Effector memory CD4-positive, alpha-beta T cell (primary cell): Measurements from ENCODE around the gene GAS5.

ENCODE experiments used
- DNase-seq, 3 donors: peaks; one replicate each; pipeline ENCODE4 v3.0.0-alpha.2; 2020
- H3K27ac ChIP-seq: 2 replicates; pipeline ENCODE4 v1.7.0; 2013; ENCODE audit warnings: mild to moderate bottlenecking, low read length, moderate library complexity; ENCODE audit not compliant: insufficient read depth, poor library complexity, severe bottlenecking
- H3K27me3 ChIP-seq: replicated peaks from 2 replicates; pipeline ENCODE4 v1.7.0; 2013; ENCODE audit warnings: mild to moderate bottlenecking, low read length; ENCODE audit not compliant: insufficient read depth, control insufficient read depth, poor library complexity, severe bottlenecking
- H3K36me3 ChIP-seq: 2 replicates; pipeline ENCODE4 v1.7.0; 2013; ENCODE audit warnings: mild to moderate bottlenecking, low read length, moderate library complexity; ENCODE audit not compliant: control insufficient read depth, insufficient read depth
- H3K4me1 ChIP-seq: 2 replicates; pipeline ENCODE4 v1.7.0; 2013; ENCODE audit warnings: low read length, mild to moderate bottlenecking; ENCODE audit not compliant: control insufficient read depth, insufficient read depth, poor library complexity, severe bottlenecking
- H3K4me3 ChIP-seq: 2 replicates; pipeline ENCODE4 v1.7.0; 2013; ENCODE audit warnings: low read length, low read depth, mild to moderate bottlenecking; ENCODE audit not compliant: insufficient read depth, poor library complexity, severe bottlenecking
- H3K9me3 ChIP-seq: 2 replicates; pipeline ENCODE4 v1.7.0; 2013; ENCODE audit warnings: mild to moderate bottlenecking, low read length, moderate library complexity; ENCODE audit not compliant: control insufficient read depth
- total RNA-seq, 3 donors: gene quantifications; one replicate each; lab custom pipeline; 2026; lab: John Stamatoyannopoulos, UW

The GAS5 gene
- 429 to 507 (median 447) reads per million in 3 donors for total RNA-seq

GRCh38 chr1:173867753-173868265 is at the start of gene GAS5:
Gene GAS5, minus strand, starts transcription at chr1:173867989.
- peak; percentile 99 for DNase-seq
- H3K36me3 ChIP-seq: peaks cover 30% of the 10 kb centered on the region
- H3K4me3 ChIP-seq: peak within 1 kb of the TSS; percentile 78
- no peaks in the 10 kb centered on the region for H3K27me3 ChIP-seq
- peak within 1 kb of the TSS; percentile 94 for H3K27ac ChIP-seq
- no peaks in the 10 kb centered on the region for H3K9me3 ChIP-seq
- peaks cover 41% of the 10 kb centered on the region for H3K4me1 ChIP-seq

GRCh38 chr1:173917149-173917548 is 49.4 kb upstream of the GAS5 start, which contains the start of gene SERPINC1:
Gene SERPINC1, minus strand, starts transcription at chr1:173917327. Its CDS starts 68 bp downstream, at chr1:173917259.
- Histone ChIP-seq H3K4me1 (no peaks in the 10 kb centered on the region), H3K36me3 (no peaks in the 10 kb centered on the region), H3K27ac (no peak within 1 kb of the TSS), H3K4me3 (no peak within 1 kb of the TSS), H3K27me3 (no peaks in the 10 kb centered on the region), H3K9me3 (no peaks in the 10 kb centered on the region)
- no peak for DNase-seq

GRCh38 chr1:173916667-173917066 is 48.9 kb upstream of the GAS5 start:
- Histone ChIP-seq H3K9me3 (no peaks in the 10 kb centered on the region), H3K27me3 (no peaks in the 10 kb centered on the region), H3K4me1 (no peaks in the 10 kb centered on the region), H3K36me3 (no peaks in the 10 kb centered on the region), H3K27ac (no peak overlapping the region), H3K4me3 (no peak overlapping the region)
- DNase-seq: no peak

GRCh38 chr1:173915596-173915995 is 47.8 kb upstream of the GAS5 start:
- no peak overlapping the region for H3K27ac ChIP-seq
- no peak for DNase-seq
- H3K4me1 ChIP-seq: no peaks in the 10 kb centered on the region
- H3K36me3 ChIP-seq: no peaks in the 10 kb centered on the region
- H3K4me3 ChIP-seq: no peak overlapping the region
- no peaks in the 10 kb centered on the region for H3K27me3 ChIP-seq
- no peaks in the 10 kb centered on the region for H3K9me3 ChIP-seq

GRCh38 chr1:173914366-173914871 is 46.6 kb upstream of the GAS5 start:
- H3K27ac ChIP-seq: no peak overlapping the region
- H3K36me3 ChIP-seq: no peaks in the 10 kb centered on the region
- H3K9me3 ChIP-seq: no peaks in the 10 kb centered on the region
- H3K27me3 ChIP-seq: no peaks in the 10 kb centered on the region
- DNase-seq: peak in 2 of 3 donors; percentile 3 to 6
- H3K4me3 ChIP-seq: no peak overlapping the region
- H3K4me1 ChIP-seq: no peaks in the 10 kb centered on the region

GRCh38 chr1:173913111-173913510 is 45.3 kb upstream of the GAS5 start:
- Histone ChIP-seq H3K27ac (no peak overlapping the region), H3K4me3 (no peak overlapping the region), H3K4me1 (no peaks in the 10 kb centered on the region), H3K27me3 (no peaks in the 10 kb centered on the region), H3K36me3 (no peaks in the 10 kb centered on the region), H3K9me3 (no peaks in the 10 kb centered on the region)
- no peak for DNase-seq

- DNase-seq: no peak
- no peaks in the 10 kb centered on the region for H3K27me3 ChIP-seq
- H3K36me3 ChIP-seq: no peaks in the 10 kb centered on the region
- H3K4me3 ChIP-seq: no peak overlapping the region
- no peaks in the 10 kb centered on the region for H3K4me1 ChIP-seq
- no peaks in the 10 kb centered on the region for H3K9me3 ChIP-seq
- H3K27ac ChIP-seq: no peak overlapping the region
Observed at GRCh38 chr1:173903827-173904531, 36.2 kb upstream of the GAS5 start.

GRCh38 chr1:173900992-173901391 is 33.2 kb upstream of the GAS5 start:
- Histone ChIP-seq H3K27ac (no peak overlapping the region), H3K4me1 (no peaks in the 10 kb centered on the region), H3K9me3 (no peaks in the 10 kb centered on the region), H3K36me3 (no peaks in the 10 kb centered on the region), H3K4me3 (no peak overlapping the region), H3K27me3 (no peaks in the 10 kb centered on the region)
- no peak for DNase-seq

- H3K27ac ChIP-seq: no peak overlapping the region
- H3K9me3 ChIP-seq: no peaks in the 10 kb centered on the region
- H3K4me3 ChIP-seq: no peak overlapping the region
- H3K36me3 ChIP-seq: no peaks in the 10 kb centered on the region
- DNase-seq: no peak
- no peaks in the 10 kb centered on the region for H3K4me1 ChIP-seq
- no peaks in the 10 kb centered on the region for H3K27me3 ChIP-seq
Observed at GRCh38 chr1:173900427-173900826, 32.6 kb upstream of the GAS5 start.

- Histone ChIP-seq H3K9me3 (no peaks in the 10 kb centered on the region), H3K4me1 (no peaks in the 10 kb centered on the region), H3K4me3 (no peak overlapping the region), H3K27ac (no peak overlapping the region), H3K36me3 (no peaks in the 10 kb centered on the region), H3K27me3 (no peaks in the 10 kb centered on the region)
- DNase-seq: no peak
Observed at GRCh38 chr1:173894189-173894588, 26.4 kb upstream of the GAS5 start.
